T-helper 17 cell (primary cell): Measurements from ENCODE around the gene ATF7IP. TPM values are rescaled to one million over a fixed set of nuclear protein-coding genes. Genes with fewer than 3 reads are reported as not detected.

Experiments
- ATAC-seq: fragments of 150-1000 bp; cut with Tn5 transposase; 2 replicates; pipeline ENCODE4 v1.10.0; 2021; ENCODE audit warnings: mild to moderate bottlenecking, moderate library complexity
- DNase-seq, 3 donors: peaks; one replicate each; pipeline versions ENCODE4 v3.0.0 to v3.0.0-alpha.2; 2020 to 2021
- H3K9me3 ChIP-seq: one replicate; pipeline ENCODE4 v1.7.0; 2013; ENCODE audit warnings: low read length, mild to moderate bottlenecking; ENCODE audit not compliant: control insufficient read depth, poor library complexity, severe bottlenecking
- H3K27ac Mint-ChIP-seq: one replicate; pipeline ENCODE4 v1.8.0; 2022; ENCODE audit warnings: mild to moderate bottlenecking, moderate library complexity, mixed read lengths
- H3K27me3 Mint-ChIP-seq: one replicate; pipeline ENCODE4 v1.8.0; 2022; ENCODE audit warnings: mixed read lengths
- H3K36me3 Mint-ChIP-seq: one replicate; pipeline ENCODE4 v1.8.0; 2022; ENCODE audit warnings: low read depth, mixed read lengths
- H3K4me1 Mint-ChIP-seq: one replicate; pipeline ENCODE4 v1.8.0; 2022; ENCODE audit warnings: mild to moderate bottlenecking, mixed read lengths
- H3K4me3 Mint-ChIP-seq: one replicate; pipeline ENCODE4 v1.8.0; 2022; ENCODE audit warnings: mild to moderate bottlenecking, moderate library complexity, mixed read lengths
- total RNA-seq, 4 donors: library from RNA in 2 of 4; stranded (reverse) in 2 of 4; gene quantifications; one replicate each; pipeline ENCODE4 v1.2.3 and lab custom pipeline; 2022 to 2026

ATF7IP gene
- total RNA-seq, 2 donors from 2014 or later, result 153 to 164 TPM

- no peak for ATAC-seq
- no peak for DNase-seq
- peaks cover 17% of the 10 kb centered on the region for H3K4me1 Mint-ChIP-seq
- peak overlapping the region; percentile 72 for H3K27ac Mint-ChIP-seq
- no peaks in the 10 kb centered on the region for H3K27me3 Mint-ChIP-seq
- peaks cover 12% of the 10 kb centered on the region for H3K36me3 Mint-ChIP-seq
- no peak overlapping the region for H3K4me3 Mint-ChIP-seq
- H3K9me3 ChIP-seq, result no peaks in the 10 kb centered on the region
These were observed 78.0 kb downstream of the ATF7IP start for GRCh38 chr12:14443531-14443930.

GRCh38 chr12:14450479-14450878 lies 85.0 kb downstream of the ATF7IP start:
- H3K9me3 ChIP-seq, result no peaks in the 10 kb centered on the region
- Mint-ChIP-seq H3K4me1 (peaks cover 52% of the 10 kb centered on the region), H3K27me3 (no peaks in the 10 kb centered on the region), H3K4me3 (no peak overlapping the region), H3K36me3 (peaks cover 33% of the 10 kb centered on the region), H3K27ac (no peak overlapping the region)
- no peak for ATAC-seq
- DNase-seq, result no peak

- DNase-seq (no peak), ATAC-seq (peak; percentile 35)
- Mint-ChIP-seq H3K4me1 (peaks cover 55% of the 10 kb centered on the region), H3K27me3 (no peaks in the 10 kb centered on the region), H3K27ac (peak overlapping the region; percentile 70), H3K4me3 (peak overlapping the region; percentile 33), H3K36me3 (peaks cover 36% of the 10 kb centered on the region)
- H3K9me3 ChIP-seq, result no peaks in the 10 kb centered on the region
These were observed 86.9 kb downstream of the ATF7IP start for GRCh38 chr12:14452336-14452735.

- Mint-ChIP-seq H3K4me3 (no peak overlapping the region), H3K4me1 (peaks cover 55% of the 10 kb centered on the region), H3K36me3 (peaks cover 36% of the 10 kb centered on the region), H3K27ac (peak overlapping the region; percentile 70), H3K27me3 (no peaks in the 10 kb centered on the region)
- no peak for ATAC-seq
- DNase-seq, result no peak
- H3K9me3 ChIP-seq, result no peaks in the 10 kb centered on the region
These were observed 87.4 kb downstream of the ATF7IP start for GRCh38 chr12:14452865-14453264.

GRCh38 chr12:14454098-14454907 lies 88.8 kb downstream of the ATF7IP start:
- peaks cover 36% of the 10 kb centered on the region for H3K36me3 Mint-ChIP-seq
- peak overlapping the region; percentile 63 for H3K4me3 Mint-ChIP-seq
- no peaks in the 10 kb centered on the region for H3K9me3 ChIP-seq
- ATAC-seq (peak; percentile 84), DNase-seq (no peak)
- H3K27ac Mint-ChIP-seq, result peak overlapping the region; percentile 70
- peaks cover 46% of the 10 kb centered on the region for H3K4me1 Mint-ChIP-seq
- no peaks in the 10 kb centered on the region for H3K27me3 Mint-ChIP-seq

- Mint-ChIP-seq H3K4me1 (peaks cover 20% of the 10 kb centered on the region), H3K36me3 (peaks cover 13% of the 10 kb centered on the region), H3K4me3 (no peak overlapping the region), H3K27me3 (no peaks in the 10 kb centered on the region), H3K27ac (peak overlapping the region; percentile 88)
- H3K9me3 ChIP-seq, result no peaks in the 10 kb centered on the region
- DNase-seq (no peak), ATAC-seq (peak; percentile 67)
These were observed 94.8 kb downstream of the ATF7IP start for GRCh38 chr12:14460212-14460841.

GRCh38 chr12:14471497-14471896 lies 106.0 kb downstream of the ATF7IP start:
- ATAC-seq (no peak), DNase-seq (no peak)
- peaks cover 21% of the 10 kb centered on the region for H3K9me3 ChIP-seq
- peaks cover 14% of the 10 kb centered on the region for H3K36me3 Mint-ChIP-seq
- no peak overlapping the region for H3K4me3 Mint-ChIP-seq
- H3K4me1 Mint-ChIP-seq, result no peaks in the 10 kb centered on the region
- no peaks in the 10 kb centered on the region for H3K27me3 Mint-ChIP-seq
- no peak overlapping the region for H3K27ac Mint-ChIP-seq

GRCh38 chr12:14473707-14474287 lies 108.3 kb downstream of the ATF7IP start:
- DNase-seq, result no peak
- Mint-ChIP-seq H3K27ac (no peak overlapping the region), H3K4me3 (no peak overlapping the region), H3K27me3 (no peaks in the 10 kb centered on the region), H3K4me1 (no peaks in the 10 kb centered on the region), H3K36me3 (peaks cover 8% of the 10 kb centered on the region)
- H3K9me3 ChIP-seq, result peaks cover 21% of the 10 kb centered on the region
- no peak for ATAC-seq

GRCh38 chr12:14479004-14479403 lies 113.5 kb downstream of the ATF7IP start:
- Mint-ChIP-seq H3K36me3 (peaks cover 3% of the 10 kb centered on the region), H3K4me1 (peaks cover 2% of the 10 kb centered on the region), H3K4me3 (no peak overlapping the region), H3K27me3 (no peaks in the 10 kb centered on the region), H3K27ac (peak overlapping the region; percentile 49)
- peaks cover 10% of the 10 kb centered on the region for H3K9me3 ChIP-seq
- ATAC-seq (no peak), DNase-seq (no peak)

GRCh38 chr12:14481201-14481600 lies 115.7 kb downstream of the ATF7IP start:
- Mint-ChIP-seq H3K27ac (peak overlapping the region; percentile 49), H3K4me3 (no peak overlapping the region), H3K4me1 (peaks cover 2% of the 10 kb centered on the region), H3K27me3 (no peaks in the 10 kb centered on the region), H3K36me3 (peaks cover 2% of the 10 kb centered on the region)
- no peak for DNase-seq
- ATAC-seq, result no peak
- H3K9me3 ChIP-seq, result no peaks in the 10 kb centered on the region

- Mint-ChIP-seq H3K27ac (peak overlapping the region; percentile 8), H3K4me3 (no peak overlapping the region), H3K27me3 (no peaks in the 10 kb centered on the region), H3K36me3 (peaks cover 2% of the 10 kb centered on the region), H3K4me1 (peaks cover 2% of the 10 kb centered on the region)
- no peaks in the 10 kb centered on the region for H3K9me3 ChIP-seq
- ATAC-seq, result no peak
- DNase-seq, result no peak
These were observed 116.9 kb downstream of the ATF7IP start for GRCh38 chr12:14482361-14482760.

- H3K27ac Mint-ChIP-seq, result no peak overlapping the region
- no peak for ATAC-seq
These were observed 117.4 kb downstream of the ATF7IP start for GRCh38 chr12:14482886-14483285.

GRCh38 chr12:14495326-14495725 lies 129.8 kb downstream of the ATF7IP start:
- H3K4me1 Mint-ChIP-seq, result peaks cover 4% of the 10 kb centered on the region
- ATAC-seq (no peak), DNase-seq (no peak)
- H3K27me3 Mint-ChIP-seq, result no peaks in the 10 kb centered on the region
- peaks cover 15% of the 10 kb centered on the region for H3K36me3 Mint-ChIP-seq
- H3K4me3 Mint-ChIP-seq, result no peak overlapping the region
- no peak overlapping the region for H3K27ac Mint-ChIP-seq
- no peaks in the 10 kb centered on the region for H3K9me3 ChIP-seq

More at GRCh38 chr12:14482886-14483285, 117.4 kb downstream of the ATF7IP start:
- Mint-ChIP-seq H3K36me3 (peaks cover 2% of the 10 kb centered on the region), H3K4me3 (no peak overlapping the region), H3K27me3 (no peaks in the 10 kb centered on the region), H3K4me1 (peaks cover 2% of the 10 kb centered on the region)
- H3K9me3 ChIP-seq, result no peaks in the 10 kb centered on the region
- DNase-seq, result no peak
